HepG2 (cell line): ENCODE measurements around the gene TUBB3.

ENCODE experiments used
- FOSL2 ChIP-seq: sonication (generic); formaldehyde crosslinking; IDR thresholded peaks from 2 replicates; pipeline ENCODE4 v1.4.0; 2020; ENCODE audit warnings: missing genetic modification reagents
- NFRKB ChIP-seq: fragments of 450-650 bp; IDR thresholded peaks from 2 replicates; pipeline ENCODE4 v1.6.1; 2017
- PHF20 ChIP-seq: sonication (generic); formaldehyde crosslinking; IDR thresholded peaks from 2 replicates; pipeline ENCODE4 v1.5.0; 2020; ENCODE audit warnings: mild to moderate bottlenecking, missing genetic modification reagents
- TAF1 ChIP-seq: sonication (generic); formaldehyde crosslinking; IDR thresholded peaks from 2 replicates; pipeline ENCODE4 v1.4.0; 2020; ENCODE audit warnings: missing genetic modification reagents
- TF ChIP-seq, protein P1 (sequence below): sonication (generic); formaldehyde crosslinking; IDR thresholded peaks from 2 replicates; pipeline ENCODE4 v1.4.0; 2020; ENCODE audit warnings: missing genetic modification reagents, mild to moderate bottlenecking, borderline replicate concordance

DNA sequence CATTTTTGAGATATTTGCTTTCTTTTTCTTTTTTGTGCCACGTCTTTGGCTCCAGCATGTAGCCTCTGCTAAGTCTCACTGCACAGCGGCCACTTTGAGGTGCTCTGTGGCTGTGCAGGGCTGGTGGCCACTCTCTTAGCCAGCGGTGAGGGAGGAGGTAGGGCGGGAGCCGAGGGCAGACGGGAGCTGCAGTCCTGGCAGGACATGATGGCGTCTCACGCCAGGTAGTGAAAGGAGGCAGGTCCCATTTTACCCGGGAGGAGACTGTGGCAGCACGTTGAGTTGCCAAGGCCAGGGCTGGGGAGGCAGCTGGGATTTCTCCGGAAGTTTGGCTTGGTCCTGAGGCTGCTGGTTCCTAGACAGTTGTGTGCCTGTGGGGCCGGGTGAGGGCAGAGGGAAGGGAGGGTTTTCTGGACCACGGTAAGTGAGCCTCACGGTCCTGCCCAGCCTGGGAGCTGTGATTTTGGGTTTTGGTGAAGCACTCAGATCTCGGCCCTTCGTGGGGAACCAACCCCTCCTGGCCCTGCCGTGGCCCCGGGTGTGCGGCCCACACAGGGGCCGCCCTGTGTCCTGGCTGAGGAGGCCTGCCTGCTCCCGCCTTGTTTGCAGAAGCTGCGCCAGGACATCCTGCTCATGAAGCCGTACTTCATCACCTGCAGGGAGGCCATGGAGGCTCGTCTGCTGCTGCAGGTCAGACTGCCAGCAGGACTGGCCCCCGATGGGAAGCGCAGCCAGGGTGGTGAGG, 39.8 kb downstream of the TUBB3 start:
- no peak for TF ChIP-seq TAF1 (CRISPR knock-in tag)
- no peak for TF ChIP-seq NFRKB
- TF ChIP-seq FOSL2 (CRISPR knock-in tag), result no peak
- no peak for TF ChIP-seq PHF20 (CRISPR knock-in tag)
- TF ChIP-seq, protein P1, sequence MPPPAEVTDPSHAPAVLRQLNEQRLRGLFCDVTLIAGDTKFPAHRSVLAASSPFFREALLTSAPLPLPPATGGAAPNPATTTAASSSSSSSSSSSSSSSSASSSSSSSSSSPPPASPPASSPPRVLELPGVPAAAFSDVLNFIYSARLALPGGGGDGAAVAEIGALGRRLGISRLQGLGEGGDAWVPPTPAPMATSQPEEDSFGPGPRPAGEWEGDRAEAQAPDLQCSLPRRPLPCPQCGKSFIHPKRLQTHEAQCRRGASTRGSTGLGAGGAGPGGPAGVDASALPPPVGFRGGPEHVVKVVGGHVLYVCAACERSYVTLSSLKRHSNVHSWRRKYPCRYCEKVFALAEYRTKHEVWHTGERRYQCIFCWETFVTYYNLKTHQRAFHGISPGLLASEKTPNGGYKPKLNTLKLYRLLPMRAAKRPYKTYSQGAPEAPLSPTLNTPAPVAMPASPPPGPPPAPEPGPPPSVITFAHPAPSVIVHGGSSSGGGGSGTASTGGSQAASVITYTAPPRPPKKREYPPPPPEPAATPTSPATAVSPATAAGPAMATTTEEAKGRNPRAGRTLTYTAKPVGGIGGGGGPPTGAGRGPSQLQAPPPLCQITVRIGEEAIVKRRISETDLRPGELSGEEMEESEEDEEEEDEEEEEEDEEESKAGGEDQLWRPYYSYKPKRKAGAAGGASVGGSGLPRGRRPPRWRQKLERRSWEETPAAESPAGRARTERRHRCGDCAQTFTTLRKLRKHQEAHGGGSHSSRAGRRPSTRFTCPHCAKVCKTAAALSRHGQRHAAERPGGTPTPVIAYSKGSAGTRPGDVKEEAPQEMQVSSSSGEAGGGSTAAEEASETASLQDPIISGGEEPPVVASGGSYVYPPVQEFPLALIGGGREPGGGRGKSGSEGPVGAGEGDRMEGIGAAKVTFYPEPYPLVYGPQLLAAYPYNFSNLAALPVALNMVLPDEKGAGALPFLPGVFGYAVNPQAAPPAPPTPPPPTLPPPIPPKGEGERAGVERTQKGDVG (CRISPR knock-in tag), result no peak
